Stimulated activated CD8-positive, alpha-beta memory T cell treated with anti-CD3 and anti-CD28 coated beads, Interleukin-12 subunit alpha, Interleukin-12 subunit beta, amount 100 ng/mL, for 24 hours (primary cell): ENCODE results near the gene R3HDM4.
"Not testable (repeated sequence)": the region's sequence is repeated elsewhere in the genome, so short reads cannot be mapped to it uniquely, and the experiment has no call there.

Experiments used
- DNase-seq: peaks from one replicate; pipeline ENCODE4 v3.0.0-alpha.2; 2020; ENCODE audit errors: extremely low read depth

The R3HDM4 gene

GRCh38 chr19:913080-913748 lies at the start of gene R3HDM4:
Gene R3HDM4 (minus strand): TSS chr19:913219. CDS start chr19:913157, 62 bp downstream.
- DNase-seq, result peak; percentile 61

- DNase-seq, result no peak
Measured at GRCh38 chr19:961866-962620, 49.0 kb upstream of the R3HDM4 start.

- DNase-seq, result no peak
Measured at GRCh38 chr19:960601-960938, 47.6 kb upstream of the R3HDM4 start.

GRCh38 chr19:960020-960419 lies 47.0 kb upstream of the R3HDM4 start:
- DNase-seq, result no peak

GRCh38 chr19:958967-959855 lies 46.2 kb upstream of the R3HDM4 start:
- no peak for DNase-seq

GRCh38 chr19:957578-957977 lies 44.6 kb upstream of the R3HDM4 start:
- not testable (repeated sequence) for DNase-seq

GRCh38 chr19:956766-957440 lies 43.9 kb upstream of the R3HDM4 start:
- DNase-seq, result no peak

GRCh38 chr19:955803-956765 lies 43.1 kb upstream of the R3HDM4 start:
- no peak for DNase-seq

GRCh38 chr19:954672-955494 lies 41.9 kb upstream of the R3HDM4 start:
- DNase-seq, result no peak

- DNase-seq, result no peak
Measured at GRCh38 chr19:954272-954671, 41.3 kb upstream of the R3HDM4 start.

GRCh38 chr19:953445-954271 lies 40.6 kb upstream of the R3HDM4 start:
- DNase-seq, result no peak

- no peak for DNase-seq
Measured at GRCh38 chr19:952680-953444, 39.8 kb upstream of the R3HDM4 start.

GRCh38 chr19:952049-952679 lies 39.1 kb upstream of the R3HDM4 start:
- DNase-seq, result no peak

- DNase-seq, result no peak
Measured at GRCh38 chr19:950352-951066, 37.5 kb upstream of the R3HDM4 start.

GRCh38 chr19:948842-949496 lies 36.0 kb upstream of the R3HDM4 start:
- no peak for DNase-seq

- DNase-seq, result no peak
Measured at GRCh38 chr19:947707-948539, 34.9 kb upstream of the R3HDM4 start.
